ENCODE data around the gene NME3.

GRCh38 chr16:1773703-1774447 lies 2.5 kb upstream of the NME3 start:
- TF ChIP-seq CTCF (IDR thresholded peaks at IDR 0.05) (no peak), EZH2 (IDR thresholded peaks at IDR 0.05) (no peak)

Data from neural progenitor cell (in vitro differentiated cells).